ENCODE results near the gene APCDD1L.
"Not testable (repeated sequence)": the region's sequence is repeated elsewhere in the genome, so short reads cannot be mapped to it uniquely, and the experiment has no call there.

Gene APCDD1L

GRCh38 chr20:58436868-58437645 lies 78.1 kb downstream of the APCDD1L start:
- no peak for DNase-seq

DNA sequence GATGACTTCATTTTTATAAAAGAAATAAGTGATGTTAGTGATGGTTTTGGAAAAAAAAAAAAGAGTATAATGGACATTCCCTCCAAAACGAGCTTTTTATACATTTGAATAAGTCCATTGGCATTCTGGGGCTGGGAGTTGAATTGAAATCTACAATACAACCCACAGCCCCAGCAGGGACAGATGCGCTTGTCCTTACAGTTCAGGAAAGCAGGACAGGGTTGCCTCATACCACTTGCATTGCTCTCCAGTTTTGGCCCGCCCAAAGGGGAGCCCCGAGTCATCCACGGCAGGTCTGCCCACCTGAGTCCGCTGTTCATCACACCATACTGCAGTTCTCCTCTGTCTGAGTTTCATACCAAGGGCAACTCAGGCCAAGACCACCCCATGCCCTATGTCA lies 80.0 kb downstream of the APCDD1L start:
- DNase-seq, result no peak

DNA sequence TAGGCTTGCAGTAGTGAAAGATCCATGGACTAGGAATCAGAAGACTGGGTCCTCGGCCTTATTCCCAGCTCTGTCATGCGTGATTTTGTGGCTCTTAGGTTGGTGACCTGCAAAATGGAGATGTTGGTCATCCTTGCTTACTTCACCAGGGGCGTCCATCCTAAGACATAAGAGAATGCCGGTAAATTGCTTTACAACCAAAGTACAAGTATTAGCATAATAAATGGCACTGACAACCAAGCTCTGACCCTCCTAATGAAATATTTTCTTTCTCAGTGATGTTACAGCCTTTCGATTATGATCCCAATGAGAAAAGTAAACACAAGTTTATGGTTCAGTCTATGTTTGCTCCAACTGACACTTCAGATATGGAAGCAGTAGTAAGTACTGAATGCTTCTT lies 80.9 kb downstream of the APCDD1L start:
- no peak for DNase-seq

GRCh38 chr20:58433759-58434158 lies 81.4 kb downstream of the APCDD1L start:
- DNase-seq, result no peak

DNA sequence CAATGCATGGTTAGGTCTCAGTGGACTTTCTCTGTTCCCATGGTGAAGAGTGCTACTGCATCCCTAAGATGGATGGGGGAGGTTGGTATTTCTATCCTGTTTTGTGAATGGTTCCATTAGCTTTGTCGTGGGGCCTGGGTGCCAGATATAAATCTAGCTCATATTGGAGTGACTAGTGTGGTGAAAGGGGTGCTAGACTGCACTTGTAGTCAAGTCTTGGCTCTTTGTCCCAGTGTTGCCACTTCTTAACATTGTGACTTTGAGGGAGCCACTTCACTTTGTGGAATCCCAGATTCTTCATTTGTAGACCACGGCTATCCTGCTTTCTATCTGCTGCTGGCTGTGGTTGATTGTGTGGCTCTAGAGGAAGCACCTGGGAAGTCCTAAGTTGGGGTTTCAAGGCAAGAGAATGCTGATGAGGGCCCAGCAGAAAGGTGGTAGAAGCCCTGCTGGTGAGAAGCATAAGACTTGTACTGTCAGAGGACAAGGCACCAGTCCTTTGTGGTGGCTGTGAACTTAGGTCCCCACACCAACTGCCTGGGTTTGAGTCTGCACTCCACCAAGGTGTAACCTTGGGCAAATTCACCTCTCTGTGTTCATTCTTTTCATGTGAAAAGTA lies 82.1 kb downstream of the APCDD1L start:
- no peak for DNase-seq

- no peak for DNase-seq
Observed at GRCh38 chr20:58432186-58432954, 82.8 kb downstream of the APCDD1L start.

GRCh38 chr20:58431134-58431533 lies 84.1 kb downstream of the APCDD1L start:
- no peak for DNase-seq

DNA sequence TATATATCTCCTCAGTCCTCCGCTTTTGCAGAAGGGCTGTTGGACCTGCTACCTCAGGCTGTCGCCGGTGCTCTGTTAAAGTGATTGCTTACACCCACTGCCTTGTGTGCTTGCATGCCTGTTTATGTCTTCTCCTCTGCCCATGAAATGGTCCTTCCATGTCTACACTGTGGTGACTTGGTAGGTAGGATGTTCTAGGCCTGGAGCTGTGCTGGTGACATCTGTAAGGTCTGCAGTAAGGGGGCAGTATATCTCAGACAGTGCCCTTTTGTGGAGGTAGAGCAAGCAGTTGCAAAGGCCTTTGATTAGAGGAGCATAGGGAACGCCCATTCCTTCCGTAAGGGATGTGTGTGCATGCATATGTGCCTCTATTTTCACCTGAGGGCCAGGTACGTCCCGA lies 85.9 kb downstream of the APCDD1L start:
- DNase-seq, result no peak

DNA sequence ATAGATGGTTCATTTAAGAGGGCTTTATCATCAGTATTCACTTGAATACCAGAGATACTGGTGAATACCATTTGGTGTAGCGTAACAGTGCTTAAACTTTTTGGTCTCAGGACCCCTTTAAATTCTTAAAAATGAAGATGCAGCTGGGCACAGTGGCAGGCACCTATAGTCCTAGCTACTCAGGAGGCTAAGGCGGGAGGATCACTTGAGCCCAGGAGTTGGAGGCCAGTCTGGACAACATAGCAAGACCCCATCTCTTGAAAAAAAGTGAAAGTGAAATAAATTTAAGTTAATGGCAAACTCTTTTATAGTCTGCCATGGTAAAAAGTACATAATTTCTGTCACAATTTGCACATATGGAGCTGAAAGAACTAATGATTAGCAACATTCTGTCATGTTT lies 86.8 kb downstream of the APCDD1L start:
- DNase-seq, result no peak

GRCh38 chr20:58427571-58427970 lies 87.6 kb downstream of the APCDD1L start:
- not testable (repeated sequence) for DNase-seq

DNA sequence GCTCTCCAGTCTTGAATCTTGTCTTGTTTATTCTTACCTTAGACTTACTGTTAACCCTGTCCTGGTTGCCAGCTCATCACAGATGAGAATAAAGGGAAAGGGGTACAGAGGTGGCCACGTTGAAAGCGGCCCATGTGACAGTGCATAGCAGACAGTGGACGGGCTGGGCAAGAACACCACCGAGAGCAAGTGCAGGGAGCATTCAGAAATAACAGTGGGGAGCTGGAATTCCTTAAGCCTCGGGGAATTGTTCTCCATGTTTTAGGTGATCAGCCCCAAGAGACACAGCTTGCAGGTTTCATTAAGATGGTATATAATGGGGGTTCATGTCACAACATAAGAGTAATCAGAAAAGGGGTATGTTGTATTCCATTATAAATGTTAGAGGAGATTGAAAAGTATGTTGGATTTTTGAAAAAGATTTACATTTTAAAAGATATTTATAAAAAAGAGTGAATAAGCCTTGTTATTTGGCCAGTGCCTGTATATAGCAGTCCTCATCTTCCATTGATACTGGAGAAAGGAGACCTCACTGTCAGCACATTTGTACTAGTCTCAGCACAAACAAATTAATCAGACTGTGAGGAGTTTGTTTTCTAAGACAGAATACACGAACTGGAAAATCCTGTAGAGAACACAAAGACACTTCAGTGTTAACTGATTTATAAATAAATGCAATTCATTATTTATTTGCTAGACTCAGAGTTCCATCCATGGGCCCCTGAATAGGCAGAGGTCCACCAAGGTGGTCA lies 90.8 kb downstream of the APCDD1L start:
- no peak for DNase-seq

GRCh38 chr20:58421497-58421850 lies 93.7 kb downstream of the APCDD1L start:
- DNase-seq, result no peak

- no peak for DNase-seq
Observed at GRCh38 chr20:58420798-58421496, 94.3 kb downstream of the APCDD1L start.

- DNase-seq, result no peak
Observed at GRCh38 chr20:58418949-58419748, 96.0 kb downstream of the APCDD1L start.

DNA sequence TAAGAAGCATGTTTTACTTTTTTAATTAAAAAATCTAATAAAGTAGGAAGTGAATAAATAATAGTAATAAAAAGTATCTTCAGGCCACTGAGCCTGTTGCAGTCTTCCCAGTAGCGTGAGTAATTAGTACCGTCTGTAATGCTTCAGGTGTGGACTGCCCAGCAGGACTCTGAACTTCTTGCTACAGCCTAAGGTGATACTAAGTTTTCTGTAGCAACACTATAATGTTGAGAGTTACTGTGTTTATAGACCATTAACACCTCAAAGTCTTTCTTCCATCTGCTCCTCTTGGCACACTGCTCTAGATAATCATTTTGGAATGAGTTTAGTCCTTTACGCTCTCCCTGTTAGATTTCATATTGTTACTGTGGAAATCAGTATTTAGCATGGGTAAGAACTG lies 97.8 kb downstream of the APCDD1L start:
- DNase-seq, result no peak

- no peak for DNase-seq
Observed at GRCh38 chr20:58416835-58417234, 98.4 kb downstream of the APCDD1L start.

DNA sequence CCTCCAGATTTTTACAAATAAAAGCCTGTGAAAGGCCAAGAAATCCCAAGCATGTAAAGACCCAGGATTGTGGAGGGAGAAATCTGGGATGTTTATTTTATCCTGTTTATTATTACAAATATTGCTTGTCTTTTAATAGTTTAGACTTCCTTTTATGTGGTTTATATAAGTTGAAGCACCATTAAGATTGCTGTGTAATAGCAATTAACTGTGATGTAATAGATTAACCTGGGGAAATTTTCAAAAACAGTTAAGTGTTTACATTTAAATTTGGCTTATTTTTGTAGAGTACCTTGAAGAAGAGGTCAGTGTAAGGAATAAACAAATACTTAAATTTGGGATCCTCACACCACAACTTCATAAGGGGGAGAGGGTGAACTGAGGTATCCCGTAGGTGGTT lies 99.1 kb downstream of the APCDD1L start:
- DNase-seq, result no peak

DNA sequence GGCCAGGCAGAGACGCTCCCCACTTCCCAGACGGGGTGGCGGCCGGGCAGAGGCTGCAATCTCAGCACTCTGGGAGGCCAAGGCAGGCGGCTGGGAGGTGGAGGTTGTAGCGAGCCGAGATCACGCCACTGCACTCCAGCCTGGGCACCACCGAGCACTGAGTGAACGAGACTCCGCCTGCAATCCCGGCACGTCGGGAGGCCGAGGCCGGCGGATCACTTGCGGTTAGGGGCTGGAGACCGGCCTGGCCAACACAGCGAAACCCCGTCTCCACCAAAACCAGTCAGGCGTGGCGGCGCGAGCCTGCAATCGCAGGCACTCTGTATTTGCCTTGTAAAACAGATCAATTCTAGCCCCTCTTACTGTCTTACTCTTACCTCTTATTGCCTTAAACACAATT lies 100.4 kb downstream of the APCDD1L start:
- DNase-seq, result not testable (repeated sequence)

DNA sequence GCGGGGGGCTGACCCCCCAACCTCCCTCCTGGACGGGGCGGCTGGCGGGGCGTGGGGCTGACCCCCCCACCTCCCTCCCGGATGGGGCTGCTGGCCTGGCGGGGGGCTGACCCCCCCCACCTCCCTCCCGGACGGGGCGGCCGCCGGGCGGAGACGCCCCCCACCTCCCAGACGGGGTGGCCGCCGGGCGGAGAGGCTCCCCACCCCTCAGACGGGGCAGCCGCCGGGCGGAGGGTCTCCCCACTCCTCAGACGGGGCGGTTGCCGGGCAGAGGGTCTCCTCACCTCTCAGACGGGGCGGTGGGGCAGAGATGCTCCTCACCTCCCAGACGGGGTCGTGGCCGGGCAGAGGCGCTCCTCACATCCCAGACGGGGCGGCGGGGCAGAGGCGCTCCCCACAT lies 101.0 kb downstream of the APCDD1L start:
- not testable (repeated sequence) for DNase-seq

Measured in activated CD8-positive, alpha-beta memory T cell treated with anti-CD3 and anti-CD28 coated beads, Interleukin-2, amount 50 U/mL, for 48 hours (primary cell).